Cerebellar cortex (tissue), 1 donor: Measurements from ENCODE around the gene KLHDC3.
"Not testable (repeated sequence)": the region's sequence is repeated elsewhere in the genome, so short reads cannot be mapped to it uniquely, and the experiment has no call there.

Source experiments
- DNase-seq: peaks from one replicate; pipeline ENCODE4 v3.0.0-alpha.2; 2015; ENCODE audit warnings: low spot score

The KLHDC3 gene

GRCh38 chr6:42988486-42989020 lies 25.5 kb upstream of the KLHDC3 start:
- no peak for DNase-seq

GRCh38 chr6:42989923-42990322 lies 24.1 kb upstream of the KLHDC3 start:
- DNase-seq, result no peak

GRCh38 chr6:42993445-42993844 lies 20.6 kb upstream of the KLHDC3 start:
- DNase-seq, result no peak

GRCh38 chr6:42996513-42996912 lies 17.5 kb upstream of the KLHDC3 start:
- DNase-seq, result no peak

GRCh38 chr6:42998205-42998604 lies 15.8 kb upstream of the KLHDC3 start:
- not testable (repeated sequence) for DNase-seq

- DNase-seq, result no peak
Observed at GRCh38 chr6:43001843-43002242, 12.2 kb upstream of the KLHDC3 start.

- no peak for DNase-seq
Observed at GRCh38 chr6:43005844-43006243, 8.2 kb upstream of the KLHDC3 start.

GRCh38 chr6:43006251-43006650 lies 7.8 kb upstream of the KLHDC3 start:
- DNase-seq, result no peak

- DNase-seq, result no peak
Observed at GRCh38 chr6:43007126-43007525, 6.9 kb upstream of the KLHDC3 start.

GRCh38 chr6:43009124-43009523 lies 4.9 kb upstream of the KLHDC3 start:
- peak; percentile 50 for DNase-seq

- DNase-seq, result no peak
Observed at GRCh38 chr6:43011207-43011606, 2.8 kb upstream of the KLHDC3 start.

- no peak for DNase-seq
Observed at GRCh38 chr6:43012364-43012763, 1.7 kb upstream of the KLHDC3 start.

GRCh38 chr6:43013097-43013842 lies 779 bp upstream of the KLHDC3 start:
- DNase-seq, result no peak

- no peak for DNase-seq
Observed at GRCh38 chr6:43014434-43014909, 423 bp downstream of the KLHDC3 start.

GRCh38 chr6:43016176-43016942 lies 2.3 kb downstream of the KLHDC3 start:
- no peak for DNase-seq

GRCh38 chr6:43016943-43017334 lies 2.9 kb downstream of the KLHDC3 start:
- DNase-seq, result no peak

- no peak for DNase-seq
Observed at GRCh38 chr6:43019152-43019551, 5.1 kb downstream of the KLHDC3 start.

- no peak for DNase-seq
Observed at GRCh38 chr6:43020052-43020705, 6.1 kb downstream of the KLHDC3 start.

- peak; percentile 56 for DNase-seq
Observed at GRCh38 chr6:43020847-43021246, 6.8 kb downstream of the KLHDC3 start.

GRCh38 chr6:43021270-43022047 lies 7.4 kb downstream of the KLHDC3 start, which contains the start of gene RRP36:
Gene RRP36, plus strand, starts transcription at chr6:43021623. Its CDS starts 32 bp downstream, at chr6:43021655.
- peak; percentile 83 for DNase-seq

GRCh38 chr6:43024436-43024835 lies 10.4 kb downstream of the KLHDC3 start:
- DNase-seq, result no peak

GRCh38 chr6:43026365-43026764 lies 12.3 kb downstream of the KLHDC3 start:
- DNase-seq, result no peak
